Large intestine (tissue), 3 donors: ENCODE results near the gene C1RL. TPM values are rescaled to one million over a fixed set of nuclear protein-coding genes. Genes with fewer than 3 reads are reported as not detected.

Experiments
- DNase-seq, 2 donors: peaks; one replicate each; pipeline versions ENCODE4 v3.0.0 to v3.0.0-alpha.2; 2013
- H3K27ac ChIP-seq: one replicate; pipeline ENCODE4 v1.5.1; 2013; ENCODE audit warnings: low read length
- H3K27me3 ChIP-seq: 2 replicates; pipeline ENCODE4 v1.6.1; 2013; ENCODE audit warnings: low read length; ENCODE audit not compliant: control insufficient read depth, insufficient read depth
- H3K36me3 ChIP-seq: 2 replicates; pipeline ENCODE4 v1.6.1; 2013; ENCODE audit warnings: low read length; ENCODE audit not compliant: control insufficient read depth, insufficient read depth
- H3K4me1 ChIP-seq: one replicate; pipeline ENCODE4 v1.6.1; 2013; ENCODE audit warnings: low read length; ENCODE audit not compliant: control insufficient read depth, insufficient read depth
- H3K4me3 ChIP-seq: one replicate; pipeline ENCODE4 v1.5.1; 2013; ENCODE audit warnings: low read length
- H3K9me3 ChIP-seq: one replicate; pipeline ENCODE4 v1.6.1; 2013; ENCODE audit warnings: mild to moderate bottlenecking, low read depth, low read length, moderate library complexity; ENCODE audit not compliant: control insufficient read depth
- WGBS: methylation state at CpG from one replicate; pipeline ENCODE4 v1.1.5; 2013; ENCODE audit warnings: low lambda C conversion rate; ENCODE audit not compliant: insufficient coverage; 5-methylcytosine and 5-hydroxymethylcytosine counted together
- polyA plus RNA-seq: library from polyadenylated mRNA; unstranded; fragments of 120-200 nt; gene quantifications from one replicate; pipeline ENCODE4 v1.2.1, GENCODE V29; 2013

The C1RL gene
- polyA plus RNA-seq, 1 donor, result 76.8 TPM

DNA sequence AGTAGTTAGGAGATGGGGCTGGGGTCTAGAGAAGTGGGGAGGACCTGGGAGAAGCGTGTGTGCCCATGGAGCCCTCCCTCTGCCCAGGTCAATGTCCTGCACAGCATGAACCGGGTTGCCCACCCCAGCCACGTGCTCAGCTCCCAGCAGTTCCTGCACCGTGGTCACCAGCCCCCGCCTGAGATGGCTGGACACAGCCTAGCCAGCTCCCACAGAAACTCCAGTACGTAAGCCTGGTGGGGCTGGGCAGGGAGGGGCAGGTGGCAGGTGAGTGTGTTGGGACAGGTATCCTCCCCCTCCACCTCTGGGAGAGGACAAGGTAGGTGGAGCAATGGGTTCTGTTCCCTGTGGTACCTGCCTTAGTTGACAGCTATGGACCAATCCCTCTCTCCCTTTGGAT, 41.8 kb upstream of the C1RL start:
- no peak for DNase-seq
- Histone ChIP-seq H3K36me3 (peaks cover 62% of the 10 kb centered on the region), H3K27ac (no peak overlapping the region), H3K27me3 (no peaks in the 10 kb centered on the region), H3K4me3 (no peak overlapping the region), H3K9me3 (no peaks in the 10 kb centered on the region), H3K4me1 (peaks cover 3% of the 10 kb centered on the region)
- WGBS, result no CpG with 5 or more reads among the region's 6 CpGs

- H3K27me3 ChIP-seq, result no peaks in the 10 kb centered on the region
- H3K4me1 ChIP-seq, result no peaks in the 10 kb centered on the region
- no peak overlapping the region for H3K27ac ChIP-seq
- H3K36me3 ChIP-seq, result peaks cover 62% of the 10 kb centered on the region
- DNase-seq, result no peak
- H3K9me3 ChIP-seq, result no peaks in the 10 kb centered on the region
- no CpG with 5 or more reads among the region's 12 CpGs for WGBS
- no peak overlapping the region for H3K4me3 ChIP-seq
Observed at GRCh38 chr12:7150356-7150755, 41.3 kb upstream of the C1RL start.

DNA sequence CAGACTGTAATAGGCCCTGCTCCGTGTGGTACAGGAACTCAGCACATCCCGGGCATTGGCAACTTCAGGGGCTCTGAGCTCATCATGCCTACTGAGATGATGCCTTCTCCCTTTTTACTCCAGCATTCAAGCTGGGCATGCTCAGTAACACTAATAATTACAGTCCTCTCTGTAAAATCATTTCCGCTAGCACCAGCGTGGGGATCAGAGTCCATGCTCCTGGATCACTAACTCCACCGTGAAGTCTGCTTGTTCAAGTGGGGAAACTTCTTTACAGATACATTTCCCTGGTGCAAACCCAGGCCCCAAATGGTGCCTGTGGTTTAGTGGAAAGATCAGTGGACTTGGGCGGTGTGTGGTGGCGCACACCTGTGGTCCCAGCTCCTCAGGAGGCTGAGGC, 37.9 kb upstream of the C1RL start:
- Histone ChIP-seq H3K9me3 (no peaks in the 10 kb centered on the region), H3K27me3 (no peaks in the 10 kb centered on the region), H3K27ac (no peak overlapping the region), H3K36me3 (peaks cover 48% of the 10 kb centered on the region), H3K4me3 (no peak overlapping the region), H3K4me1 (no peaks in the 10 kb centered on the region)
- WGBS, result no CpG with 5 or more reads among the region's 7 CpGs
- DNase-seq, result peak in 1 of 2 donors; percentile 43

GRCh38 chr12:7146228-7146627, 37.2 kb upstream of the C1RL start:
- DNase-seq, result no peak
- Histone ChIP-seq H3K27me3 (no peaks in the 10 kb centered on the region), H3K27ac (no peak overlapping the region), H3K4me1 (no peaks in the 10 kb centered on the region), H3K4me3 (no peak overlapping the region), H3K36me3 (peaks cover 49% of the 10 kb centered on the region), H3K9me3 (no peaks in the 10 kb centered on the region)
- WGBS, result no CpG with 5 or more reads among the region's 7 CpGs

GRCh38 chr12:7145671-7146070, 36.7 kb upstream of the C1RL start:
- Histone ChIP-seq H3K27ac (no peak overlapping the region), H3K36me3 (peaks cover 48% of the 10 kb centered on the region), H3K4me1 (no peaks in the 10 kb centered on the region), H3K9me3 (no peaks in the 10 kb centered on the region), H3K27me3 (no peaks in the 10 kb centered on the region), H3K4me3 (no peak overlapping the region)
- WGBS, result no CpG with 5 or more reads among the region's 4 CpGs
- no peak for DNase-seq

GRCh38 chr12:7144414-7145120, 35.6 kb upstream of the C1RL start:
- no CpG with 5 or more reads among the region's 11 CpGs for WGBS
- H3K36me3 ChIP-seq, result peaks cover 40% of the 10 kb centered on the region

GRCh38 chr12:7143564-7143963, 34.5 kb upstream of the C1RL start:
- no peak for DNase-seq
- Histone ChIP-seq H3K4me1 (no peaks in the 10 kb centered on the region), H3K4me3 (no peak overlapping the region), H3K27me3 (no peaks in the 10 kb centered on the region), H3K9me3 (no peaks in the 10 kb centered on the region), H3K27ac (no peak overlapping the region), H3K36me3 (peaks cover 34% of the 10 kb centered on the region)
- no CpG with 5 or more reads among the region's 7 CpGs for WGBS

More at GRCh38 chr12:7144414-7145120, 35.6 kb upstream of the C1RL start:
- no peak overlapping the region for H3K4me3 ChIP-seq
- no peak overlapping the region for H3K27ac ChIP-seq
- H3K27me3 ChIP-seq, result no peaks in the 10 kb centered on the region
- DNase-seq, result no peak
- no peaks in the 10 kb centered on the region for H3K4me1 ChIP-seq
- no peaks in the 10 kb centered on the region for H3K9me3 ChIP-seq

DNA sequence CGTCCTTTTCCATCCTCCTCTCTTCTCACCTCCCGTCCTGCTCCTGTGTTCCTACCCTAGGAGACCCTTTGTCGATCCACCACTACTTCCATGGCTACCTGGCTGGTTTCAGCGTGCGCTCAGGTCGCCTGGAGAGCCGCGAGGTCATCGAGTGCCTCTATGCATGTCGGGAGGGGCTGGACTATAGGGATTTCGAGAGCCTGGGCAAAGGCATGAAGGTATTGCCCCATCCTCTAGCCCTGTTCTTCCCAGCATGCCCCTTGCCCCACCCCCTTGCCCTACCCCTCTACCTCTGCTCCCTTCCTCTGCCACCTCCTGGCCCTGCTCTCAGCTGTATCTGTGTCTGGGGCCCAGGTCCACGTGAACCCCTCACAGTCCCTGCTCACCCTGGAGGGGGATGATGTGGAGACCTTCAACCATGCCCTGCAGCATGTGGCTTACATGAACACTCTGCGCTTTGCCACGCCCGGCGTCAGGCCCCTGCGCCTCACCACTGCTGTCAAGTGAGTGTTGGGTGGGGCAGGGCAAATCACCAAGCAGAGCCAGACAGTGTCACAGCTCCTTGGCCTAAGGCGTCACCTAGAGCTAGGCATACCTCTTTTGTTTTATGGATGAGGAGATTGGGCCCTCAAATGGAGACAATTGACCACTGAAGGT, 33.9 kb upstream of the C1RL start:
- no peak for DNase-seq
- H3K4me3 ChIP-seq, result no peak overlapping the region
- no peaks in the 10 kb centered on the region for H3K4me1 ChIP-seq
- H3K27me3 ChIP-seq, result no peaks in the 10 kb centered on the region
- H3K27ac ChIP-seq, result no peak overlapping the region
- no peaks in the 10 kb centered on the region for H3K9me3 ChIP-seq
- WGBS, result 100% methylated on average over 2 of the region's 18 CpGs
- peaks cover 36% of the 10 kb centered on the region for H3K36me3 ChIP-seq

GRCh38 chr12:7142056-7142644, 33.1 kb upstream of the C1RL start:
- no peaks in the 10 kb centered on the region for H3K27me3 ChIP-seq
- no peak overlapping the region for H3K27ac ChIP-seq
- H3K36me3 ChIP-seq, result peaks cover 42% of the 10 kb centered on the region
- WGBS, result 100% methylated on average over 1 of the region's 5 CpGs
- H3K4me3 ChIP-seq, result no peak overlapping the region
- H3K9me3 ChIP-seq, result no peaks in the 10 kb centered on the region
- no peak for DNase-seq
- no peaks in the 10 kb centered on the region for H3K4me1 ChIP-seq

- no peak overlapping the region for H3K27ac ChIP-seq
- no CpG with 5 or more reads among the region's 7 CpGs for WGBS
- H3K4me1 ChIP-seq, result no peaks in the 10 kb centered on the region
- peaks cover 45% of the 10 kb centered on the region for H3K36me3 ChIP-seq
- H3K9me3 ChIP-seq, result no peaks in the 10 kb centered on the region
- no peaks in the 10 kb centered on the region for H3K27me3 ChIP-seq
- no peak overlapping the region for H3K4me3 ChIP-seq
- no peak for DNase-seq
Observed at GRCh38 chr12:7141351-7142005, 32.5 kb upstream of the C1RL start.
